GM12878 (cell line): ENCODE results near the gene ESRRG. TPM values are rescaled to one million over a fixed set of nuclear protein-coding genes. Genes with fewer than 3 reads are reported as not detected.

ENCODE experiments used
- ATAC-seq: fragments of 200-7000 bp; cut with Tn5 transposase; 3 replicates; pipeline ENCODE4 v1.9.1; 2020; ENCODE audit warnings: mild to moderate bottlenecking, moderate library complexity
- BruUV-seq: library from RNA; stranded (reverse); fragments of 400-500 nt; replicated peaks from 2 replicates; lab custom pipeline; 2021; lab: Mats Ljungman, UMichigan
- CTCF ChIA-PET: fragments of 300-600 bp; sonication (Branson Sonifier 250); formaldehyde crosslinking; extraction: SDS; loops from one replicate; lab custom pipeline; 2021; ENCODE audit warnings: inconsistent platforms; lab: Yijun Ruan, JAX
- POLR2A ChIA-PET: fragments of 350-600 bp; formaldehyde crosslinking; extraction: SDS; loops from one replicate; lab custom pipeline; 2021; ENCODE audit warnings: inconsistent platforms; lab: Charles Lee
- RAD21 ChIA-PET: fragments of 300-600 bp; sonication (Branson Sonifier 250); formaldehyde crosslinking; loops from one replicate; lab custom pipeline; 2023; ENCODE audit warnings: antibody characterized with exemption; ENCODE audit not compliant: unreplicated experiment; lab: Charles Lee
- SMC1A ChIA-PET: fragments of 300-600 bp; sonication (Branson Sonifier 250); formaldehyde crosslinking; loops from one replicate; lab custom pipeline; 2023; ENCODE audit not compliant: unreplicated experiment, uncharacterized antibody; lab: Charles Lee
- DNase-seq: peaks from one replicate; pipeline ENCODE4 v3.0.0-alpha.2; 2011; ENCODE audit warnings: low read depth, low spot score
- FAIRE-seq: peaks from 3 replicates; lab custom pipeline; 2011; peaks lifted over from hg19 to GRCh38; lab: Jason Lieb, UNC
- H2AFZ ChIP-seq: 2 replicates; pipeline ENCODE4 v1.6.0; 2011; ENCODE audit warnings: low read depth, low read length, control low read depth; ENCODE audit not compliant: control insufficient read depth
- H3K27ac ChIP-seq: 2 replicates; pipeline ENCODE4 v1.5.1; 2011; ENCODE audit warnings: control low read depth; ENCODE audit not compliant: control insufficient read depth, insufficient read depth
- H3K27me3 ChIP-seq, 2 experiments: replicated peaks in 1 of 2; 2 replicates each; pipeline versions ENCODE4 v1.6.0 to v1.6.1; 2011; ENCODE audit warnings: low read length in 1 of 2; ENCODE audit not compliant: control insufficient read depth in 2 of 2, insufficient read depth in 2 of 2
- H3K36me3 ChIP-seq, 2 experiments: 2 replicates each; pipeline ENCODE4 v1.5.1; 2011; ENCODE audit warnings: low read length in 1 of 2; ENCODE audit not compliant: control insufficient read depth in 2 of 2, insufficient read depth in 2 of 2
- H3K4me1 ChIP-seq: 2 replicates; pipeline ENCODE4 v1.6.1; 2011; ENCODE audit warnings: mild to moderate bottlenecking, low read length, moderate library complexity, mixed read lengths; ENCODE audit not compliant: control insufficient read depth, insufficient read depth
- H3K4me2 ChIP-seq: 2 replicates; pipeline ENCODE4 v1.6.0; 2011; ENCODE audit warnings: control low read depth; ENCODE audit not compliant: control insufficient read depth, insufficient read depth
- H3K4me3 ChIP-seq: fragments of 200-600 bp; sonication (generic); 2 replicates; pipeline ENCODE4 v1.5.1; 2016
- H3K79me2 ChIP-seq: 2 replicates; pipeline ENCODE4 v1.6.0; 2011; ENCODE audit warnings: low read length; ENCODE audit not compliant: control insufficient read depth, insufficient read depth
- H3K9ac ChIP-seq: 2 replicates; pipeline ENCODE4 v1.8.0; 2011; ENCODE audit warnings: low read length, control low read depth, mixed read lengths; ENCODE audit not compliant: control insufficient read depth, insufficient read depth
- H3K9me3 ChIP-seq: replicated peaks from 3 replicates; pipeline ENCODE4 v1.5.1; 2011; ENCODE audit warnings: mild to moderate bottlenecking, low read length; ENCODE audit not compliant: control insufficient read depth, insufficient read depth
- H4K20me1 ChIP-seq: 2 replicates; pipeline ENCODE4 v1.6.0; 2011; ENCODE audit not compliant: control insufficient read depth, insufficient read depth
- CEBPB ChIP-seq, 2 experiments: fragments of 150-350 bp in 1 of 2; IDR thresholded peaks; 2 replicates each; pipeline ENCODE4 v1.6.1; 2012 to 2014; ENCODE audit warnings: low read depth in 2 of 2, low read length in 2 of 2, borderline replicate concordance in 1 of 2, inconsistent platforms in 1 of 2
- EZH2 ChIP-seq: IDR thresholded peaks from 2 replicates; pipeline ENCODE4 v1.6.1; 2012; ENCODE audit warnings: low read depth, mild to moderate bottlenecking, control low read depth, inconsistent platforms, low read length, borderline replicate concordance; ENCODE audit not compliant: control insufficient read depth
- POU2F2 ChIP-seq: IDR thresholded peaks from 3 replicates; pipeline ENCODE4 v1.6.1; 2011; ENCODE audit warnings: low read depth, mild to moderate bottlenecking, low read length, borderline replicate concordance
- RCOR1 ChIP-seq: conservative IDR thresholded peaks from 2 replicates; pipeline ENCODE4 v1.6.1; 2012; ENCODE audit warnings: low read depth, low read length, improper control_type of control experiment
- SUZ12 ChIP-seq: fragments of 200-600 bp; sonication (generic); IDR thresholded peaks from one replicate; pipeline ENCODE4 v1.6.1; 2018; ENCODE audit warnings: antibody characterized with exemption, mild to moderate bottlenecking; ENCODE audit not compliant: unreplicated experiment
- YY1 ChIP-seq: IDR thresholded peaks from 2 replicates; pipeline ENCODE4 v1.6.1; 2011; ENCODE audit warnings: low read depth, mild to moderate bottlenecking, low read length
- WGBS: methylation state at CpG from one replicate; pipeline ENCODE4 v1.1.6; 2016; ENCODE audit warnings: low lambda C conversion rate; ENCODE audit not compliant: insufficient replicate concordance, insufficient coverage; ENCODE audit errors: missing lambda C conversion rate; 5-methylcytosine and 5-hydroxymethylcytosine counted together
- in situ Hi-C: fragments of 300-500 bp; cut with MboI; formaldehyde crosslinking; loops from 9 replicates; pipeline ENCODE4 v1.14.3; 2018; ENCODE audit warnings: mixed read lengths
- intact Hi-C: fragments of 100-400 bp; cut with micrococcal nuclease; formaldehyde crosslinking; loops from one replicate; pipeline ENCODE4 v1.14.2; 2022; ENCODE audit not compliant: unreplicated experiment
- polyA plus RNA-seq, 11 experiments: library from polyadenylated mRNA; depleted of rRNA in 4 of 11; unstranded in 6 of 11; stranded (reverse) in 5 of 11; fragments of >200 nt; fragmentation: Nextera tagmentation in 4 of 11; fragmentation: Illumina TruSeq in 1 of 11; extraction: Ambion mirVana in 4 of 11; extraction: Trizol in 1 of 11; gene quantifications; 1 replicate in 1 of 11; 2 replicates in 10 of 11; pipeline versions ENCODE4 v1.2.1 to v1.2.3, GENCODE V29; 2011 to 2016; ENCODE audit warnings: inconsistent platforms in 2 of 11, missing spikeins in 2 of 11, low read depth in 1 of 11
- total RNA-seq, 4 experiments: library from RNA; depleted of rRNA in 3 of 4; stranded (reverse); fragments of >200 nt in 3 of 4; fragmentation: Illumina TruSeq in 1 of 4; extraction: Trizol in 1 of 4; gene quantifications; 2 replicates each; pipeline versions ENCODE4 v1.2.1 to v1.2.3, GENCODE V29; 2013 to 2021
- TF ChIP-seq, protein P1 (sequence below): IDR thresholded peaks from 2 replicates; pipeline ENCODE4 v1.6.1; 2011; ENCODE audit warnings: low read depth, low read length, improper control_type of control experiment, borderline replicate concordance
- TF ChIP-seq, protein P2 (sequence below): IDR thresholded peaks from 2 replicates; pipeline ENCODE4 v1.6.1; 2011; ENCODE audit warnings: mild to moderate bottlenecking, low read depth, low read length, moderate library complexity; ENCODE audit not compliant: insufficient replicate concordance
- TF ChIP-seq, protein P3 (sequence below): IDR thresholded peaks from 2 replicates; pipeline ENCODE4 v1.6.1; 2012; ENCODE audit warnings: improper control_type of control experiment, low read depth, low read length; ENCODE audit not compliant: insufficient replicate concordance
- TF ChIP-seq, protein P4 (sequence below): fragments of 450-650 bp; IDR thresholded peaks from 2 replicates; pipeline ENCODE4 v1.6.1; 2017; ENCODE audit warnings: mild to moderate bottlenecking, low read depth, inconsistent platforms; ENCODE audit not compliant: poor library complexity, severe bottlenecking

ESRRG gene
- total and polyA plus RNA-seq, 10 of the 15 experiments (the other 5 are each of a cell fraction or from before 2014, with no cell fraction given), result 0.03 TPM; not detected in 9

DNA sequence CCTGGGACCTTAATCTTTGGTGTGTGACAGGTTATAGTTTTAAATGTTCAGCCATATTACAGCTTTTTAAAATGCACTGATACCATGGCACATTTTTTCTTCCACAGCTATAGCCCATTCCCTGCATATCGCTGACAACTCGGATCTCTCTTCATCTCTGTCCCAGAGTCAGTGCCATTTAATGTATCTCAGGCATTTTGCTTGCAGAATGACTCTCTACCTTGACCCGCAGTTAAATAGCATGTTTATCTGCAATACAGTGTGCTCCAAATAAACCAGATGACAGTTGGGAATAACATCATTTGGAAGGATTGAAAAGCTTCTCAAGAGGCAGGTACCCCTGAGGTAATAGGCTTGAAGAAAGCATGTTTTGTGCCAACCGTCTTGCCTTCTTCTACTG is 200.2 kb downstream of the ESRRG start:
- Histone ChIP-seq H3K27me3 (no peaks in the 10 kb centered on the region), H3K4me2 (no peak overlapping the region), H3K9ac (no peak overlapping the region), H3K4me3 (no peak overlapping the region), H4K20me1 (no peaks in the 10 kb centered on the region), H3K4me1 (no peaks in the 10 kb centered on the region), H3K79me2 (no peaks in the 10 kb centered on the region), H3K36me3 (no peaks in the 10 kb centered on the region), H3K9me3 (no peaks in the 10 kb centered on the region), H3K27ac (no peak overlapping the region), H2AFZ (no peak overlapping the region)
- POLR2A ChIA-PET, result no interaction called here
- intact Hi-C loops, result no loop called here
- RAD21 ChIA-PET, result no interaction called here
- SMC1A ChIA-PET, result interaction anchor here (0.7 to 1.0 kb wide), 4 partner anchors 8 to 408 kb away, joined by 3 to 4 read pairs (median 3); no protein-coding TSS in a partner anchor
- no peak for DNase-seq
- BruUV-seq, result no TSS peak
- no peak for FAIRE-seq
- no peak for ATAC-seq
- in situ Hi-C loops, result no loop called here
- CTCF ChIA-PET, result no interaction called here
- WGBS, result 32% methylated on average over 4 of the region's 4 CpGs
- TF ChIP-seq SUZ12, result no peak
- TF ChIP-seq CEBPB (IDR thresholded peaks at IDR 0.05; ENCODE audit: borderline replicate concordance in 1 of 2, low read depth in 2 of 2, low read length in 2 of 2), result no peak
- TF ChIP-seq, protein P1, sequence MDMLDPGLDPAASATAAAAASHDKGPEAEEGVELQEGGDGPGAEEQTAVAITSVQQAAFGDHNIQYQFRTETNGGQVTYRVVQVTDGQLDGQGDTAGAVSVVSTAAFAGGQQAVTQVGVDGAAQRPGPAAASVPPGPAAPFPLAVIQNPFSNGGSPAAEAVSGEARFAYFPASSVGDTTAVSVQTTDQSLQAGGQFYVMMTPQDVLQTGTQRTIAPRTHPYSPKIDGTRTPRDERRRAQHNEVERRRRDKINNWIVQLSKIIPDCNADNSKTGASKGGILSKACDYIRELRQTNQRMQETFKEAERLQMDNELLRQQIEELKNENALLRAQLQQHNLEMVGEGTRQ, result no peak
- TF ChIP-seq RCOR1, result no peak
- TF ChIP-seq POU2F2, result no peak
- TF ChIP-seq, protein P2, sequence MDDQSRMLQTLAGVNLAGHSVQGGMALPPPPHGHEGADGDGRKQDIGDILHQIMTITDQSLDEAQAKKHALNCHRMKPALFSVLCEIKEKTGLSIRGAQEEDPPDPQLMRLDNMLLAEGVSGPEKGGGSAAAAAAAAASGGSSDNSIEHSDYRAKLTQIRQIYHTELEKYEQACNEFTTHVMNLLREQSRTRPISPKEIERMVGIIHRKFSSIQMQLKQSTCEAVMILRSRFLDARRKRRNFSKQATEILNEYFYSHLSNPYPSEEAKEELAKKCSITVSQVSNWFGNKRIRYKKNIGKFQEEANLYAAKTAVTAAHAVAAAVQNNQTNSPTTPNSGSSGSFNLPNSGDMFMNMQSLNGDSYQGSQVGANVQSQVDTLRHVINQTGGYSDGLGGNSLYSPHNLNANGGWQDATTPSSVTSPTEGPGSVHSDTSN, result no peak
- TF ChIP-seq YY1, result no peak
- TF ChIP-seq, protein P3, sequence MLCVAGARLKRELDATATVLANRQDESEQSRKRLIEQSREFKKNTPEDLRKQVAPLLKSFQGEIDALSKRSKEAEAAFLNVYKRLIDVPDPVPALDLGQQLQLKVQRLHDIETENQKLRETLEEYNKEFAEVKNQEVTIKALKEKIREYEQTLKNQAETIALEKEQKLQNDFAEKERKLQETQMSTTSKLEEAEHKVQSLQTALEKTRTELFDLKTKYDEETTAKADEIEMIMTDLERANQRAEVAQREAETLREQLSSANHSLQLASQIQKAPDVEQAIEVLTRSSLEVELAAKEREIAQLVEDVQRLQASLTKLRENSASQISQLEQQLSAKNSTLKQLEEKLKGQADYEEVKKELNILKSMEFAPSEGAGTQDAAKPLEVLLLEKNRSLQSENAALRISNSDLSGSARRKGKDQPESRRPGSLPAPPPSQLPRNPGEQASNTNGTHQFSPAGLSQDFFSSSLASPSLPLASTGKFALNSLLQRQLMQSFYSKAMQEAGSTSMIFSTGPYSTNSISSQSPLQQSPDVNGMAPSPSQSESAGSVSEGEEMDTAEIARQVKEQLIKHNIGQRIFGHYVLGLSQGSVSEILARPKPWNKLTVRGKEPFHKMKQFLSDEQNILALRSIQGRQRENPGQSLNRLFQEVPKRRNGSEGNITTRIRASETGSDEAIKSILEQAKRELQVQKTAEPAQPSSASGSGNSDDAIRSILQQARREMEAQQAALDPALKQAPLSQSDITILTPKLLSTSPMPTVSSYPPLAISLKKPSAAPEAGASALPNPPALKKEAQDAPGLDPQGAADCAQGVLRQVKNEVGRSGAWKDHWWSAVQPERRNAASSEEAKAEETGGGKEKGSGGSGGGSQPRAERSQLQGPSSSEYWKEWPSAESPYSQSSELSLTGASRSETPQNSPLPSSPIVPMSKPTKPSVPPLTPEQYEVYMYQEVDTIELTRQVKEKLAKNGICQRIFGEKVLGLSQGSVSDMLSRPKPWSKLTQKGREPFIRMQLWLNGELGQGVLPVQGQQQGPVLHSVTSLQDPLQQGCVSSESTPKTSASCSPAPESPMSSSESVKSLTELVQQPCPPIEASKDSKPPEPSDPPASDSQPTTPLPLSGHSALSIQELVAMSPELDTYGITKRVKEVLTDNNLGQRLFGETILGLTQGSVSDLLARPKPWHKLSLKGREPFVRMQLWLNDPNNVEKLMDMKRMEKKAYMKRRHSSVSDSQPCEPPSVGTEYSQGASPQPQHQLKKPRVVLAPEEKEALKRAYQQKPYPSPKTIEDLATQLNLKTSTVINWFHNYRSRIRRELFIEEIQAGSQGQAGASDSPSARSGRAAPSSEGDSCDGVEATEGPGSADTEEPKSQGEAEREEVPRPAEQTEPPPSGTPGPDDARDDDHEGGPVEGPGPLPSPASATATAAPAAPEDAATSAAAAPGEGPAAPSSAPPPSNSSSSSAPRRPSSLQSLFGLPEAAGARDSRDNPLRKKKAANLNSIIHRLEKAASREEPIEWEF, result no peak
- TF ChIP-seq, protein P4, sequence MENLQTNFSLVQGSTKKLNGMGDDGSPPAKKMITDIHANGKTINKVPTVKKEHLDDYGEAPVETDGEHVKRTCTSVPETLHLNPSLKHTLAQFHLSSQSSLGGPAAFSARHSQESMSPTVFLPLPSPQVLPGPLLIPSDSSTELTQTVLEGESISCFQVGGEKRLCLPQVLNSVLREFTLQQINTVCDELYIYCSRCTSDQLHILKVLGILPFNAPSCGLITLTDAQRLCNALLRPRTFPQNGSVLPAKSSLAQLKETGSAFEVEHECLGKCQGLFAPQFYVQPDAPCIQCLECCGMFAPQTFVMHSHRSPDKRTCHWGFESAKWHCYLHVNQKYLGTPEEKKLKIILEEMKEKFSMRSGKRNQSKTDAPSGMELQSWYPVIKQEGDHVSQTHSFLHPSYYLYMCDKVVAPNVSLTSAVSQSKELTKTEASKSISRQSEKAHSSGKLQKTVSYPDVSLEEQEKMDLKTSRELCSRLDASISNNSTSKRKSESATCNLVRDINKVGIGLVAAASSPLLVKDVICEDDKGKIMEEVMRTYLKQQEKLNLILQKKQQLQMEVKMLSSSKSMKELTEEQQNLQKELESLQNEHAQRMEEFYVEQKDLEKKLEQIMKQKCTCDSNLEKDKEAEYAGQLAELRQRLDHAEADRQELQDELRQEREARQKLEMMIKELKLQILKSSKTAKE, result no peak
- TF ChIP-seq EZH2, result no peak
